ENCODE results near the gene NOS2.

GRCh38 chr17:27741361-27741861, 58.9 kb downstream of the NOS2 start:
- TF ChIP-seq CTCF (IDR thresholded peaks at IDR 0.05; ENCODE audit: poor library complexity, severe bottlenecking) (no peak), REST (IDR thresholded peaks at IDR 0.05; ENCODE audit: borderline replicate concordance) (no peak), EP300 (conservative IDR thresholded peaks at IDR 0.05; ENCODE audit: poor library complexity, severe bottlenecking) (no peak)

All from neural cell (in vitro differentiated cells).